Colonic mucosa (tissue), 4 donors: ENCODE data around the gene SRP54. TPM values are rescaled to one million over a fixed set of nuclear protein-coding genes. Genes with fewer than 3 reads are reported as not detected.

ENCODE experiments used
- DNase-seq: peaks from one replicate; pipeline ENCODE4 v3.0.0-alpha.2; 2020
- H3K27ac ChIP-seq: fragments of 200-600 bp; one replicate; pipeline ENCODE4 v1.8.0; 2021
- H3K27me3 ChIP-seq: fragments of 200-600 bp; one replicate; pipeline ENCODE4 v1.8.0; 2021
- H3K36me3 ChIP-seq: fragments of 200-600 bp; one replicate; pipeline ENCODE4 v1.8.0; 2021
- H3K4me1 ChIP-seq: fragments of 200-600 bp; one replicate; pipeline ENCODE4 v1.8.0; 2021; ENCODE audit warnings: mild to moderate bottlenecking
- H3K4me3 ChIP-seq: fragments of 200-600 bp; one replicate; pipeline ENCODE4 v1.8.0; 2021
- H3K9ac ChIP-seq, 2 donors: one replicate each; pipeline ENCODE4 v1.7.0; 2013; ENCODE audit warnings: control low read depth in 2 of 2, low read depth in 2 of 2, low read length in 2 of 2
- H3K9me3 ChIP-seq: fragments of 200-600 bp; one replicate; pipeline ENCODE4 v1.8.0; 2021
- intact Hi-C: fragments of 100-400 bp; cut with DNase I; formaldehyde crosslinking; loops from one replicate; pipeline ENCODE4 v1.14.1; 2022
- total RNA-seq, 2 donors: library from RNA; stranded (reverse); fragmentation: NEBNext Ultra II Directional in 1 of 2; extraction: Animal tissue kit (Norgen Biotek cat#: 25700) in 1 of 2; gene quantifications; one replicate each; pipeline ENCODE4 v1.2.1, GENCODE V29; 2021
- TF ChIP-seq, protein P1 (sequence below): fragments of 200-600 bp; IDR thresholded peaks from one replicate; pipeline ENCODE4 v1.8.0; 2022; ENCODE audit warnings: antibody characterized with exemption, mild to moderate bottlenecking
- donor health status: healthy.
- donor health status: DM: no; HTN: no; CAD: no.
- donor health status: DM: no; HTN: no; CAD: no.

Gene SRP54
- total RNA-seq, 2 donors from 2014 or later, result 43.5 to 45.6 TPM

DNA sequence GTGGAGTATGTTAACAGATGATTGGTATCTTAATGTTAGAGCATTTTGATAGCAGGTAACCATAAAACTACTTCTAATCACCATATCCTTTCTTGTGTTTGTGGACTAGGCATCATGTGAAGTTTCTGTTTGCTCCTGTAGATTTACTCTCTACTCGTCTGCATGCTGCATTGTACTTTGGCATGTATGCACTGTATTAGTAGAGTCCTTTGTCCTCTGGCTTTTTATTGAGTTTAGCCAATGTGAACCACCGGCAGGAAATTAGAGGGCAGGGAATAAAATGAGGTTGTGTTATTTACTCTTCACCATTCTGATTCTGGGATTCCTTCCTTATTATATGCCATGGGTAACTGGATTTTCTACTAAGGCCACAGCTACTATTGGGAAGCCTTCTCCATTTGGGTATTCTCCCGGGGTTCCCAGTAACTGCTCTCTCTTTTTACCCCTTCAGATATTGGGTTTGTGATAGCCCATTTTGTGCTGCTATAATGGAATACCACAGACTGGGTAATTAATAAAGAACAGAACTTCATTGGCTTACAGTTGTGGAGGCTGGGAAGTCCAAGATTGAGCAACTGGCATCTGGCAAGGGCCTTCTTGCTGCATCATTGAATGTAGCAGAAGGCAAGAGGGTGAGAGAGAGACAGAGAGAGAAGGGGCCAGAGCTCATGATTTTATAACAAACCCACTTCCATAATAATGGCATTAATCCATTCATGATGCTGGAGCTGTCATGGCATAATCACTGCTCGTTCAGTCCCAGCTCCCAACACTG lies 85.6 kb downstream of the SRP54 start:
- Histone ChIP-seq H3K27me3 (no peaks in the 10 kb centered on the region), H3K9me3 (no peaks in the 10 kb centered on the region), H3K4me1 (no peaks in the 10 kb centered on the region), H3K9ac (peak overlapping the region in 1 of 2 donors; percentile 46), H3K27ac (peak overlapping the region; percentile 65), H3K36me3 (no peaks in the 10 kb centered on the region), H3K4me3 (no peak overlapping the region)
- intact Hi-C loops, result no loop called here
- DNase-seq, result peak; percentile 58
- TF ChIP-seq, protein P1, sequence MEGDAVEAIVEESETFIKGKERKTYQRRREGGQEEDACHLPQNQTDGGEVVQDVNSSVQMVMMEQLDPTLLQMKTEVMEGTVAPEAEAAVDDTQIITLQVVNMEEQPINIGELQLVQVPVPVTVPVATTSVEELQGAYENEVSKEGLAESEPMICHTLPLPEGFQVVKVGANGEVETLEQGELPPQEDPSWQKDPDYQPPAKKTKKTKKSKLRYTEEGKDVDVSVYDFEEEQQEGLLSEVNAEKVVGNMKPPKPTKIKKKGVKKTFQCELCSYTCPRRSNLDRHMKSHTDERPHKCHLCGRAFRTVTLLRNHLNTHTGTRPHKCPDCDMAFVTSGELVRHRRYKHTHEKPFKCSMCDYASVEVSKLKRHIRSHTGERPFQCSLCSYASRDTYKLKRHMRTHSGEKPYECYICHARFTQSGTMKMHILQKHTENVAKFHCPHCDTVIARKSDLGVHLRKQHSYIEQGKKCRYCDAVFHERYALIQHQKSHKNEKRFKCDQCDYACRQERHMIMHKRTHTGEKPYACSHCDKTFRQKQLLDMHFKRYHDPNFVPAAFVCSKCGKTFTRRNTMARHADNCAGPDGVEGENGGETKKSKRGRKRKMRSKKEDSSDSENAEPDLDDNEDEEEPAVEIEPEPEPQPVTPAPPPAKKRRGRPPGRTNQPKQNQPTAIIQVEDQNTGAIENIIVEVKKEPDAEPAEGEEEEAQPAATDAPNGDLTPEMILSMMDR, result no peak

DNA sequence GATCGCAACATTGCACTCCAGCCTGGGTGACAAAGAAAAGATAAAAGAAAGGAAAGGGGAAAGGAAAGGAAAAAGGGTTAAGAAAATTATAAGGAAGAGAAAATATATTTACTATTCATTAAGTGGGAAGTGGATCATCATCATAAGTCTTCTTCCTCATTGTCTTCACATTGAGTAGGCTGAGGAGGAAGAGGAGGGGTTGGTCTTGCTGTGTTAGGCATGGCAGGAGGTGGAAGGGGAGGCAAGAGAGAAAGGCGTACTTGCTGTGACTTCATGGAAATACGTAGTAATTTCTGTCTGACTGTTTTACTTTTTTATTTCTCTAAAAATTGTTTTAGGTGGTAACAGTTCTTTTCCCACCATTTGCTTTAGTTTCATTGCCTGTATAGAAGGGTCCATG lies 89.4 kb downstream of the SRP54 start:
- Histone ChIP-seq H3K4me1 (no peaks in the 10 kb centered on the region), H3K27me3 (no peaks in the 10 kb centered on the region), H3K9ac (no peak overlapping the region), H3K27ac (no peak overlapping the region), H3K36me3 (no peaks in the 10 kb centered on the region), H3K9me3 (no peaks in the 10 kb centered on the region), H3K4me3 (no peak overlapping the region)
- intact Hi-C loops, result no loop called here
- TF ChIP-seq, protein P1, result no peak
- no peak for DNase-seq

DNA sequence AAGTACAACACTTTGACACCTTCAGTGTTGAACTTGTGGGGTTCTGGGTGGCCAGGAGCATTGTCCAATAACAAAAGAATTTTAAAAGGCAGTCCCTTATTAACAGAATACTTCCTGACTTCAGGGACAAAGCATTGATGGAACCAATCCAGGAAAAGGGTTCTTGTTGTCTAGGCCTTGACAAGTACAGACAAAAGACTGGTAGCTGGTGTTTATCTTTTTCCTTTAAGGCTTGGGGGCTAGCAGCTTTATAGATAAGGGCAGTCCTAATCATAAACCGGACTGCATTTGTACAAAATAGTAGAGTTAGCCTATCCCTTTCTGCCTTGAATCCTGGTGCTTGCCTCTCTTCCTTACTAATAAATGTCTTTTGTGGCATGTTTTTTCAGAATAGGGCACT lies 90.7 kb downstream of the SRP54 start:
- no peak for DNase-seq
- H3K9me3 ChIP-seq, result no peaks in the 10 kb centered on the region
- no peaks in the 10 kb centered on the region for H3K27me3 ChIP-seq
- H3K4me3 ChIP-seq, result no peak overlapping the region
- intact Hi-C loops, result no loop called here
- H3K27ac ChIP-seq, result no peak overlapping the region
- no peaks in the 10 kb centered on the region for H3K36me3 ChIP-seq
- H3K9ac ChIP-seq, result no peak overlapping the region
- TF ChIP-seq, protein P1, result no peak
- H3K4me1 ChIP-seq, result no peaks in the 10 kb centered on the region

DNA sequence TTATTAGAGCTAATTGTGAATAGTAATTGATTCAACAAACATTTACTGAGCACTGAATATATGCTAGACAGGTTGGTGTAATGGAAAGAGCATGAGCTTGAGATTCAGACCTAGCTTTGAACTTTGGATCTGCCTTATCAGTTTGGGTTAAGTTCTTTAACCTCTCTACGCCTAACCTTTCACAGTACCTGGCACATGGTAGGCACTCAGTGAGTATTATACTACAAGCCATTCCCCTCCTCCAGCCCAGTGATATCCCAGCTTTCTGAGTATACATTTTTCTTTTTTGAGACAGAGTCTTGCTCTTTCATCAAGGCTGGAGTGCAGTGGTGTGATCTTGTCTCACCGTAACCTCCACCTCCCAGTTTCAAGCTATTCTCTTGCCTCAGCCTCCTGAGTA lies 95.3 kb downstream of the SRP54 start:
- TF ChIP-seq, protein P1, result no peak
- no peaks in the 10 kb centered on the region for H3K9me3 ChIP-seq
- peak overlapping the region in 1 of 2 donors; percentile 34 for H3K9ac ChIP-seq
- intact Hi-C loops, result no loop called here
- H3K4me3 ChIP-seq, result no peak overlapping the region
- H3K27ac ChIP-seq, result no peak overlapping the region
- H3K27me3 ChIP-seq, result no peaks in the 10 kb centered on the region
- no peaks in the 10 kb centered on the region for H3K36me3 ChIP-seq
- DNase-seq, result peak; percentile 33
- H3K4me1 ChIP-seq, result no peaks in the 10 kb centered on the region

Other genes with a start within 250 kb of the SRP54 start
- 10 to 100 TPM; 24.9 to 30.6 TPM for gene BAZ1A, start 107.6 kb upstream of the SRP54 start, total RNA-seq
- 100 to 1,000 TPM; 114 to 153 TPM for gene FAM177A1, start 63.3 kb downstream of the SRP54 start, total RNA-seq
- gene PPP2R3C, start 139.0 kb downstream of the SRP54 start, total RNA-seq, result 10 to 100 TPM; 17.7 to 26.3 TPM
- gene PRORP, start 139.6 kb downstream of the SRP54 start, total RNA-seq, result 10 to 100 TPM; 23.6 to 36.0 TPM